IPS DF 6.9 (cell line): ENCODE results near the gene SLC6A4.
A peak's percentile ranks its signal among the peaks of the same experiment; 100 is the strongest.

Source experiments
- DNase-seq: peaks from one replicate; pipeline ENCODE4 v3.0.0-alpha.2; 2013; ENCODE audit warnings: low read depth, low spot score
- H3K27ac ChIP-seq: one replicate; pipeline ENCODE4 v1.5.1; 2013; ENCODE audit warnings: low read length, control low read depth
- H3K27me3 ChIP-seq: 2 replicates; pipeline ENCODE4 v1.6.1; 2013; ENCODE audit warnings: mild to moderate bottlenecking, low read length; ENCODE audit not compliant: control insufficient read depth, insufficient read depth
- H3K36me3 ChIP-seq: 2 replicates; pipeline ENCODE4 v1.6.1; 2013; ENCODE audit warnings: low read length; ENCODE audit not compliant: control insufficient read depth, insufficient read depth
- H3K4me1 ChIP-seq: 2 replicates; pipeline ENCODE4 v1.6.1; 2013; ENCODE audit warnings: low read length; ENCODE audit not compliant: control insufficient read depth, insufficient read depth
- H3K4me3 ChIP-seq: 2 replicates; pipeline ENCODE4 v1.5.1; 2013; ENCODE audit warnings: mild to moderate bottlenecking, low read length
- H3K9me3 ChIP-seq: 2 replicates; pipeline ENCODE4 v1.6.1; 2013; ENCODE audit warnings: low read length, inconsistent platforms; ENCODE audit not compliant: control insufficient read depth, insufficient read depth
- WGBS: extraction: QIAGEN DNeasy Blood & Tissue Kit; methylation state at CpG from one replicate; pipeline ENCODE4 v1.1.7; 2013; ENCODE audit warnings: mixed read lengths, missing lambda C conversion rate; ENCODE audit not compliant: insufficient read length, insufficient coverage; 5-methylcytosine and 5-hydroxymethylcytosine counted together

Gene SLC6A4

GRCh38 chr17:30235386-30236296 lies at the start of gene SLC6A4:
SLC6A4 (minus strand) TSS chr17:30235697; CDS start chr17:30221958, 13,739 bp downstream.
- no peak for DNase-seq
- Histone ChIP-seq H3K4me1 (peaks cover 6% of the 10 kb centered on the region; the same call in 1 of the 2 replicates), H3K27ac (no peak within 1 kb of the TSS), H3K27me3 (peaks cover 46% of the 10 kb centered on the region), H3K36me3 (no peaks in the 10 kb centered on the region), H3K9me3 (no peaks in the 10 kb centered on the region), H3K4me3 (peak within 1 kb of the TSS; percentile 42; the same call in 1 of the 2 replicates)
- no CpG with 5 or more reads among the region's 82 CpGs for WGBS

GRCh38 chr17:30279156-30279555 lies 43.7 kb upstream of the SLC6A4 start:
- Histone ChIP-seq H3K36me3 (no peaks in the 10 kb centered on the region), H3K27ac (no peak overlapping the region)

GRCh38 chr17:30278032-30278431 lies 42.5 kb upstream of the SLC6A4 start:
- H3K4me3 ChIP-seq = no peak overlapping the region
- DNase-seq = no peak
- H3K27me3 ChIP-seq = no peaks in the 10 kb centered on the region
- no peaks in the 10 kb centered on the region for H3K9me3 ChIP-seq
- H3K4me1 ChIP-seq = no peaks in the 10 kb centered on the region
- no peak overlapping the region for H3K27ac ChIP-seq
- no peaks in the 10 kb centered on the region for H3K36me3 ChIP-seq

More at GRCh38 chr17:30279156-30279555, 43.7 kb upstream of the SLC6A4 start:
- Histone ChIP-seq H3K9me3 (no peaks in the 10 kb centered on the region), H3K4me3 (no peak overlapping the region), H3K4me1 (no peaks in the 10 kb centered on the region), H3K27me3 (no peaks in the 10 kb centered on the region)
- no peak for DNase-seq

- Histone ChIP-seq H3K4me3 (no peak overlapping the region), H3K4me1 (no peaks in the 10 kb centered on the region), H3K36me3 (no peaks in the 10 kb centered on the region; the same call in 1 of the 2 replicates), H3K27me3 (no peaks in the 10 kb centered on the region), H3K27ac (no peak overlapping the region), H3K9me3 (no peaks in the 10 kb centered on the region)
- DNase-seq = no peak
- WGBS = no CpG with 5 or more reads among the region's 2 CpGs
Observed at GRCh38 chr17:30275911-30276310, 40.4 kb upstream of the SLC6A4 start.

- no CpG with 5 or more reads among the region's 3 CpGs for WGBS
Observed at GRCh38 chr17:30274887-30275286, 39.4 kb upstream of the SLC6A4 start.

GRCh38 chr17:30273373-30273772 lies 37.9 kb upstream of the SLC6A4 start:
- Histone ChIP-seq H3K4me1 (no peaks in the 10 kb centered on the region), H3K4me3 (no peak overlapping the region), H3K36me3 (no peaks in the 10 kb centered on the region; the same call in 1 of the 2 replicates), H3K9me3 (no peaks in the 10 kb centered on the region), H3K27ac (no peak overlapping the region), H3K27me3 (no peaks in the 10 kb centered on the region)
- no peak for DNase-seq
- no CpG with 5 or more reads among the region's 6 CpGs for WGBS

More at GRCh38 chr17:30274887-30275286, 39.4 kb upstream of the SLC6A4 start:
- H3K27ac ChIP-seq = no peak overlapping the region
- no peaks in the 10 kb centered on the region for H3K4me1 ChIP-seq
- H3K36me3 ChIP-seq = no peaks in the 10 kb centered on the region; the same call in 1 of the 2 replicates
- no peak overlapping the region for H3K4me3 ChIP-seq
- DNase-seq = no peak
- no peaks in the 10 kb centered on the region for H3K9me3 ChIP-seq
- H3K27me3 ChIP-seq = no peaks in the 10 kb centered on the region

- Histone ChIP-seq H3K9me3 (no peaks in the 10 kb centered on the region), H3K27ac (no peak overlapping the region), H3K27me3 (no peaks in the 10 kb centered on the region), H3K4me1 (no peaks in the 10 kb centered on the region), H3K36me3 (no peaks in the 10 kb centered on the region; the same call in 1 of the 2 replicates), H3K4me3 (no peak overlapping the region)
- WGBS = no CpG with 5 or more reads among the region's 6 CpGs
- DNase-seq = no peak
Observed at GRCh38 chr17:30271102-30271501, 35.6 kb upstream of the SLC6A4 start.

- H3K36me3 ChIP-seq = no peaks in the 10 kb centered on the region; the same call in 1 of the 2 replicates
- H3K4me3 ChIP-seq = no peak overlapping the region
- DNase-seq = no peak
- no peaks in the 10 kb centered on the region for H3K9me3 ChIP-seq
- H3K27me3 ChIP-seq = no peaks in the 10 kb centered on the region
- WGBS = 100% methylated on average over 1 of the region's 2 CpGs
- H3K4me1 ChIP-seq = no peaks in the 10 kb centered on the region
- H3K27ac ChIP-seq = no peak overlapping the region
Observed at GRCh38 chr17:30267625-30268024, 32.1 kb upstream of the SLC6A4 start.

- no peak for DNase-seq
- Histone ChIP-seq H3K27ac (no peak overlapping the region), H3K36me3 (no peaks in the 10 kb centered on the region; the same call in 1 of the 2 replicates), H3K4me1 (no peaks in the 10 kb centered on the region), H3K27me3 (no peaks in the 10 kb centered on the region), H3K4me3 (no peak overlapping the region), H3K9me3 (no peaks in the 10 kb centered on the region)
- WGBS = no CpG with 5 or more reads among the region's 2 CpGs
Observed at GRCh38 chr17:30263552-30264333, 28.2 kb upstream of the SLC6A4 start.

- Histone ChIP-seq H3K4me3 (no peak overlapping the region), H3K4me1 (no peaks in the 10 kb centered on the region), H3K27ac (no peak overlapping the region), H3K9me3 (no peaks in the 10 kb centered on the region), H3K36me3 (no peaks in the 10 kb centered on the region), H3K27me3 (no peaks in the 10 kb centered on the region)
- WGBS = no CpG with 5 or more reads among the region's 5 CpGs
- no peak for DNase-seq
Observed at GRCh38 chr17:30256756-30257506, 21.4 kb upstream of the SLC6A4 start.
